NCI-H2171 treated with DMSO at 0.1 percent for 48 hours (cell line): Measurements from ENCODE around the gene ADSS1.

ENCODE experiments used
- DNase-seq: peaks from one replicate; lab custom pipeline; 2025; lab: John Stamatoyannopoulos, UW

The ADSS1 gene

DNA sequence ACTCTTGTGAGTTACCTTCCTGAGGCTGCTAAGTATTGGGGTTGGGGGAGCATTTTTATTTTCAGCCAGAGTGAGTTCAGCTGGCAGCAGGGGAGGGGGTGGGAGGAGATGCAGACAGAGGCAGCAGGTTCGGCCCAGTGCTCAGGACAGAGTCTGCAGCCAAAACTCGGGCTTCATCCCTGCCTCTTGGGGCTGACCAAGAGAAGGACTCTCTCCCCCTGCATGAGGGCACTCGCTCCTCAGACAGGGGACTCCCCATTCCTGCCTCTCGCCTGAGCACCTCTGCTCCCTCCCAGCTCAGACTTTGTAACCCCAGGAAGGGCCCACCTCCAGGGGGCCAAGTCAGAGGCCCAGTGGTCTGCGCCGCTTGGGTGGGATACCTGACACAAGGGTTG, 72.7 kb downstream of the ADSS1 start:
- no peak for DNase-seq
